Liver (tissue), 9 donors: ENCODE measurements around the gene BCL10. TPM values are rescaled to one million over a fixed set of nuclear protein-coding genes. Genes with fewer than 3 reads are reported as not detected.

ENCODE experiments used
- DNase-seq: peaks from one replicate; pipeline ENCODE4 v3.0.0-alpha.2; 2017; ENCODE audit warnings: low spot score
- H3K27ac ChIP-seq, 2 donors: one replicate each; pipeline ENCODE4 v1.7.0; 2013; ENCODE audit warnings: inconsistent platforms in 2 of 2, low read length in 2 of 2, control low read depth in 1 of 2, low read depth in 1 of 2, mild to moderate bottlenecking in 1 of 2
- H3K27me3 ChIP-seq, 4 donors: one replicate each; pipeline versions ENCODE4 v1.6.1 to v1.7.0; 2013; ENCODE audit warnings: low read length in 3 of 4, inconsistent platforms in 1 of 4, mild to moderate bottlenecking in 1 of 4, moderate library complexity in 1 of 4; ENCODE audit not compliant: control insufficient read depth in 4 of 4, insufficient read depth in 4 of 4
- H3K36me3 ChIP-seq, 4 donors: one replicate each; pipeline versions ENCODE4 v1.6.1 to v1.7.0; 2013; ENCODE audit warnings: low read length in 3 of 4, mild to moderate bottlenecking in 3 of 4, low read depth in 1 of 4, moderate library complexity in 1 of 4; ENCODE audit not compliant: control insufficient read depth in 4 of 4, insufficient read depth in 3 of 4
- H3K4me1 ChIP-seq, 4 donors: one replicate each; pipeline versions ENCODE4 v1.6.1 to v1.7.0; 2013; ENCODE audit warnings: low read length in 3 of 4, mild to moderate bottlenecking in 3 of 4, moderate library complexity in 1 of 4; ENCODE audit not compliant: control insufficient read depth in 4 of 4, insufficient read depth in 4 of 4
- H3K4me3 ChIP-seq, 3 donors: one replicate each; pipeline versions ENCODE4 v1.6.1 to v1.7.0; 2013; ENCODE audit warnings: low read length in 3 of 3, control low read depth in 1 of 3, low read depth in 1 of 3, mild to moderate bottlenecking in 1 of 3
- H3K9ac ChIP-seq, 2 donors: one replicate each; pipeline ENCODE4 v1.7.0; 2013; ENCODE audit warnings: low read length in 2 of 2, mild to moderate bottlenecking in 2 of 2, moderate library complexity in 2 of 2, control low read depth in 1 of 2, low read depth in 1 of 2
- H3K9me3 ChIP-seq, 4 donors: one replicate each; pipeline versions ENCODE4 v1.6.1 to v1.7.0; 2013; ENCODE audit warnings: low read length in 3 of 4; ENCODE audit not compliant: control insufficient read depth in 4 of 4
- EGR1 ChIP-seq, 2 donors: IDR thresholded peaks; 2 replicates each; pipeline ENCODE4 v1.6.1; 2016 to 2018; ENCODE audit warnings: antibody characterized with exemption in 2 of 2, low read depth in 2 of 2
- GABPA ChIP-seq, 2 donors: IDR thresholded peaks in 1 of 2; conservative IDR thresholded peaks in 1 of 2; 2 replicates each; pipeline ENCODE4 v1.6.1; 2016; ENCODE audit warnings: antibody characterized with exemption in 2 of 2, mild to moderate bottlenecking in 1 of 2, moderate library complexity in 1 of 2
- HNF4A ChIP-seq, 2 donors: conservative IDR thresholded peaks; 2 replicates each; pipeline ENCODE4 v1.6.1; 2016; ENCODE audit warnings: antibody characterized with exemption in 2 of 2, mild to moderate bottlenecking in 2 of 2
- HNF4G ChIP-seq: IDR thresholded peaks from 2 replicates; pipeline ENCODE4 v1.6.1; 2016; ENCODE audit warnings: antibody characterized with exemption
- JUND ChIP-seq, 2 donors: IDR thresholded peaks; 2 replicates each; pipeline ENCODE4 v1.6.1; 2016; ENCODE audit warnings: antibody characterized with exemption in 2 of 2
- NR2F2 ChIP-seq: IDR thresholded peaks from 2 replicates; pipeline ENCODE4 v1.6.1; 2016; ENCODE audit warnings: antibody characterized with exemption
- RAD21 ChIP-seq, 2 donors: IDR thresholded peaks; 2 replicates each; pipeline ENCODE4 v1.6.1; 2016; ENCODE audit warnings: antibody characterized with exemption in 2 of 2, mild to moderate bottlenecking in 2 of 2
- RXRA ChIP-seq, 2 donors: IDR thresholded peaks; 2 replicates each; pipeline ENCODE4 v1.6.1; 2017 to 2018; ENCODE audit warnings: antibody characterized with exemption in 2 of 2, mild to moderate bottlenecking in 1 of 2
- YY1 ChIP-seq: IDR thresholded peaks from 2 replicates; pipeline ENCODE4 v1.6.1; 2016; ENCODE audit warnings: antibody characterized with exemption, mild to moderate bottlenecking
- WGBS: extraction: QIAGEN DNeasy Blood & Tissue Kit; methylation state at CpG from one replicate; pipeline ENCODE4 v1.1.7; 2013; 5-methylcytosine and 5-hydroxymethylcytosine counted together
- polyA plus RNA-seq, 2 donors: library from polyadenylated mRNA; stranded (reverse) in 1 of 2; unstranded in 1 of 2; fragments of 200-250 nt in 1 of 2; fragments of >200 nt in 1 of 2; fragmentation: Nextera tagmentation in 1 of 2; extraction: Ambion mirVana in 1 of 2; gene quantifications; one replicate each; pipeline versions ENCODE4 v1.2.1 to v1.2.3, GENCODE V29; 2013 to 2015
- total RNA-seq, 2 donors: library from RNA; depleted of rRNA; stranded (reverse); fragments of >200 nt; gene quantifications; one replicate each; pipeline ENCODE4 v1.2.3, GENCODE V29; 2014
- TF ChIP-seq, protein P1 (sequence below): fragments of 150-350 bp; IDR thresholded peaks from 2 replicates; pipeline ENCODE4 v1.5.1; 2017; ENCODE audit warnings: improper control_type of control experiment, low read depth, low read length; ENCODE audit not compliant: missing input control
- TF ChIP-seq, protein P2 (sequence below): IDR thresholded peaks from 2 replicates; pipeline ENCODE4 v1.6.1; 2016; ENCODE audit warnings: antibody characterized with exemption
- TF ChIP-seq, protein P3 (sequence below): IDR thresholded peaks from 2 replicates; pipeline ENCODE4 v1.6.1; 2016; ENCODE audit warnings: antibody characterized with exemption
- donor health status: healthy.
- donor health status: healthy.
- donor health status: healthy.
- donor health status: healthy.
- donor health status: healthy.

Gene BCL10
- total and polyA plus RNA-seq, 4 donors = 3.1 to 8.9 (median 7.5) TPM

DNA sequence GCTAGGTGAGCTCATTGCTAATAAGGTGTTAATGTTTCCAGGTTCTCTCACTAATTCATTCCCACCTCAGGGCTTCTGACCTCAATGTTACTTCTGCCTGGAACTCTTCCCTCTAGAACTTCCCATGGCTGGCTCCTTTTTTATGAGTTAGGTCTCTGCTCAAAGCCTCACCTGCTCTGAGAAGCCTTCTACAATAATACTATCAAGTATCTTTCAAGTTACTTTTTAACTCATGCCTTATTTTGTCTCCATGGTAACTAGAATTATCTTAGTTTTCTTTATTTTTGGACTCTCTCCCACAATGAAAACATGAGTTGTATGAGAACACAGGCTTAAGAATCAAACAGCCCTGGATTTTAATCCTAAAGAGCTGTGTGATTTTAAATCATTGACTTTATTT, 13.4 kb downstream of the BCL10 start:
- DNase-seq = no peak
- Histone ChIP-seq H3K4me1 (peaks cover 4 to 35% (median 14%) of the 10 kb centered on the region in 4 donors), H3K36me3 (peaks cover 2 to 20% (median 11%) of the 10 kb centered on the region in 4 donors)

DNA sequence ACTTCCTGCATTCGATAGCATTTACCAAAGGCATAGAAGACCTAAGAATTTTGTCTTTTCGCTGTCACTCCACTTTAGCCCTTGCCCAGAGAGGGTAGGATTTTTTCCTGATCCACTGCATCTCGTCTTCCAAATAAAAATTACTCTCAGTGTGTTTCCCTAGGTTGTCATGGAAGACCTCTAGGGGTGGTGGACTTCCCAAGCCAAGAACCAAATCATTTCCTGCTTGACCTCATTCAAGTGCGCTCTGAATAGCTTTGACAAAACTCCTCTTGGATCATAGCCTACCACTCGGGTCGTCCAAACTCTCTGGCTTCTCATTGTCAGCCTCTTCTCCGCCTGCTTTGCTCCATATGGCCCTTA, 16.5 kb downstream of the BCL10 start:
- Histone ChIP-seq H3K9me3 (no peaks in the 10 kb centered on the region), H3K27me3 (no peaks in the 10 kb centered on the region), H3K9ac (no peak overlapping the region), H3K4me3 (peak overlapping the region; percentile 89 to 93 (median 91)), H3K27ac (peak overlapping the region in 1 of 2 donors; percentile 63), H3K4me1 (peaks cover 4 to 45% (median 27%) of the 10 kb centered on the region in 4 donors), H3K36me3 (peaks cover 0 to 8% (median 5%) of the 10 kb centered on the region in 4 donors)
- peak in 1 of 2 donors; percentile 29 for TF ChIP-seq GABPA (IDR thresholded peaks at IDR 0.05 in 1 of 2, conservative IDR thresholded peaks at IDR 0.05 in 1 of 2)
- TF ChIP-seq RXRA (IDR thresholded peaks at IDR 0.05) = no peak
- TF ChIP-seq, protein P1, sequence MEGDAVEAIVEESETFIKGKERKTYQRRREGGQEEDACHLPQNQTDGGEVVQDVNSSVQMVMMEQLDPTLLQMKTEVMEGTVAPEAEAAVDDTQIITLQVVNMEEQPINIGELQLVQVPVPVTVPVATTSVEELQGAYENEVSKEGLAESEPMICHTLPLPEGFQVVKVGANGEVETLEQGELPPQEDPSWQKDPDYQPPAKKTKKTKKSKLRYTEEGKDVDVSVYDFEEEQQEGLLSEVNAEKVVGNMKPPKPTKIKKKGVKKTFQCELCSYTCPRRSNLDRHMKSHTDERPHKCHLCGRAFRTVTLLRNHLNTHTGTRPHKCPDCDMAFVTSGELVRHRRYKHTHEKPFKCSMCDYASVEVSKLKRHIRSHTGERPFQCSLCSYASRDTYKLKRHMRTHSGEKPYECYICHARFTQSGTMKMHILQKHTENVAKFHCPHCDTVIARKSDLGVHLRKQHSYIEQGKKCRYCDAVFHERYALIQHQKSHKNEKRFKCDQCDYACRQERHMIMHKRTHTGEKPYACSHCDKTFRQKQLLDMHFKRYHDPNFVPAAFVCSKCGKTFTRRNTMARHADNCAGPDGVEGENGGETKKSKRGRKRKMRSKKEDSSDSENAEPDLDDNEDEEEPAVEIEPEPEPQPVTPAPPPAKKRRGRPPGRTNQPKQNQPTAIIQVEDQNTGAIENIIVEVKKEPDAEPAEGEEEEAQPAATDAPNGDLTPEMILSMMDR = no peak
- DNase-seq = no peak
- 42% methylated on average over 7 of the region's 7 CpGs for WGBS

More for the DNA sequence above, 13.4 kb downstream of the BCL10 start:
- no peaks in the 10 kb centered on the region for H3K9me3 ChIP-seq
- H3K9ac ChIP-seq = no peak overlapping the region
- TF ChIP-seq JUND (IDR thresholded peaks at IDR 0.05) (no peak), HNF4A (conservative IDR thresholded peaks at IDR 0.05) (no peak), YY1 (no peak), EGR1 (IDR thresholded peaks at IDR 0.05; ENCODE audit: low read depth in 2 of 2) (no peak), NR2F2 (no peak), HNF4G (no peak), RAD21 (IDR thresholded peaks at IDR 0.05) (no peak), GABPA (IDR thresholded peaks at IDR 0.05 in 1 of 2, conservative IDR thresholded peaks at IDR 0.05 in 1 of 2) (no peak)
- TF ChIP-seq, protein P2, sequence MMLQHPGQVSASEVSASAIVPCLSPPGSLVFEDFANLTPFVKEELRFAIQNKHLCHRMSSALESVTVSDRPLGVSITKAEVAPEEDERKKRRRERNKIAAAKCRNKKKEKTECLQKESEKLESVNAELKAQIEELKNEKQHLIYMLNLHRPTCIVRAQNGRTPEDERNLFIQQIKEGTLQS = no peak
- TF ChIP-seq, protein P3, sequence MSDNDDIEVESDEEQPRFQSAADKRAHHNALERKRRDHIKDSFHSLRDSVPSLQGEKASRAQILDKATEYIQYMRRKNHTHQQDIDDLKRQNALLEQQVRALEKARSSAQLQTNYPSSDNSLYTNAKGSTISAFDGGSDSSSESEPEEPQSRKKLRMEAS = no peak
- TF ChIP-seq, protein P1 = no peak
- no peak overlapping the region for H3K4me3 ChIP-seq
- H3K27me3 ChIP-seq = no peaks in the 10 kb centered on the region
- H3K27ac ChIP-seq = no peak overlapping the region
